Neural crest cell (in vitro differentiated cells): Measurements from ENCODE around the gene CAGE1. TPM values are rescaled to one million over a fixed set of nuclear protein-coding genes. Genes with fewer than 3 reads are reported as not detected.
A peak's percentile ranks its signal among the peaks of the same experiment; 100 is the strongest.

Experiments used
- DNase-seq: peaks from one replicate; pipeline ENCODE4 v3.0.0; 2021; ENCODE audit warnings: low read depth, mixed read lengths, low spot score
- H3K27ac Mint-ChIP-seq: one replicate; pipeline ENCODE4 v1.8.0; 2021; ENCODE audit warnings: mild to moderate bottlenecking, mixed read lengths; ENCODE audit not compliant: unreplicated experiment
- H3K27me3 Mint-ChIP-seq: 2 replicates; pipeline ENCODE4 v1.8.0; 2021; ENCODE audit warnings: low read depth, mild to moderate bottlenecking, mixed read lengths
- H3K36me3 Mint-ChIP-seq: 2 replicates; pipeline ENCODE4 v1.8.0; 2021; ENCODE audit warnings: low read depth, mild to moderate bottlenecking, mixed read lengths
- H3K4me1 Mint-ChIP-seq: 2 replicates; pipeline ENCODE4 v1.8.0; 2021; ENCODE audit warnings: mixed read lengths
- H3K4me3 Mint-ChIP-seq: one replicate; pipeline ENCODE4 v1.8.0; 2021; ENCODE audit warnings: mild to moderate bottlenecking, mixed read lengths
- H3K9me3 Mint-ChIP-seq: 2 replicates; pipeline ENCODE4 v1.8.0; 2021; ENCODE audit warnings: mixed read lengths
- total RNA-seq: library from RNA; stranded (reverse); gene quantifications from 2 replicates; pipeline ENCODE4 v1.2.1, GENCODE V29; 2021
- TF ChIP-seq, protein P1 (sequence below): fragments of 200-600 bp; sonication (generic); conservative IDR thresholded peaks from 2 replicates; pipeline ENCODE4 v1.5.0; 2021; ENCODE audit warnings: antibody characterized with exemption, mild to moderate bottlenecking

CAGE1 gene
- total RNA-seq, 1 donor from 2014 or later: 0.16 TPM

DNA sequence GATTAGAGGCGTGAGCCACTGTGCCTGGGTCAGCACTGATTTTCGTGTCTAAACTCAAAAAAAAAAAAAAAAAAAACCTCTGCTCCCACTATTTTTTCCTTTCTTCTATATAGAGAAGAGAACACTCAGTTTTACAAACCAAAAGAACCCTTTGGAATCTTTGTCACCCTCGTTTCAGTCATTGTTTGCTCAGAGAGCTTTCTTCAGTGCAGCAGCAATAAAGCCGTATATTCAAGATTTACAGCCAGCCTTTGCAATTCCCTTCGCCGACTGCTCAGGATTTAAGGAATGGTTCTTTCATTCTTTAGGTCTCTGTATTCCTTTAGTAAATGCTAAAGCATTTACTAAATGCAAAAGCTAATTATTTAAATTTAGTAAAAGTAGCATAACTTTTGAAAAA, 20.2 kb upstream of the CAGE1 start:
- H3K27ac Mint-ChIP-seq: no peak overlapping the region
- DNase-seq: no peak
- TF ChIP-seq, protein P1, sequence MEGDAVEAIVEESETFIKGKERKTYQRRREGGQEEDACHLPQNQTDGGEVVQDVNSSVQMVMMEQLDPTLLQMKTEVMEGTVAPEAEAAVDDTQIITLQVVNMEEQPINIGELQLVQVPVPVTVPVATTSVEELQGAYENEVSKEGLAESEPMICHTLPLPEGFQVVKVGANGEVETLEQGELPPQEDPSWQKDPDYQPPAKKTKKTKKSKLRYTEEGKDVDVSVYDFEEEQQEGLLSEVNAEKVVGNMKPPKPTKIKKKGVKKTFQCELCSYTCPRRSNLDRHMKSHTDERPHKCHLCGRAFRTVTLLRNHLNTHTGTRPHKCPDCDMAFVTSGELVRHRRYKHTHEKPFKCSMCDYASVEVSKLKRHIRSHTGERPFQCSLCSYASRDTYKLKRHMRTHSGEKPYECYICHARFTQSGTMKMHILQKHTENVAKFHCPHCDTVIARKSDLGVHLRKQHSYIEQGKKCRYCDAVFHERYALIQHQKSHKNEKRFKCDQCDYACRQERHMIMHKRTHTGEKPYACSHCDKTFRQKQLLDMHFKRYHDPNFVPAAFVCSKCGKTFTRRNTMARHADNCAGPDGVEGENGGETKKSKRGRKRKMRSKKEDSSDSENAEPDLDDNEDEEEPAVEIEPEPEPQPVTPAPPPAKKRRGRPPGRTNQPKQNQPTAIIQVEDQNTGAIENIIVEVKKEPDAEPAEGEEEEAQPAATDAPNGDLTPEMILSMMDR: no peak
- H3K9me3 Mint-ChIP-seq: no peaks in the 10 kb centered on the region
- H3K4me3 Mint-ChIP-seq: no peak overlapping the region
- H3K27me3 Mint-ChIP-seq: no peaks in the 10 kb centered on the region
- peaks cover 8% of the 10 kb centered on the region for H3K36me3 Mint-ChIP-seq
- no peaks in the 10 kb centered on the region for H3K4me1 Mint-ChIP-seq

DNA sequence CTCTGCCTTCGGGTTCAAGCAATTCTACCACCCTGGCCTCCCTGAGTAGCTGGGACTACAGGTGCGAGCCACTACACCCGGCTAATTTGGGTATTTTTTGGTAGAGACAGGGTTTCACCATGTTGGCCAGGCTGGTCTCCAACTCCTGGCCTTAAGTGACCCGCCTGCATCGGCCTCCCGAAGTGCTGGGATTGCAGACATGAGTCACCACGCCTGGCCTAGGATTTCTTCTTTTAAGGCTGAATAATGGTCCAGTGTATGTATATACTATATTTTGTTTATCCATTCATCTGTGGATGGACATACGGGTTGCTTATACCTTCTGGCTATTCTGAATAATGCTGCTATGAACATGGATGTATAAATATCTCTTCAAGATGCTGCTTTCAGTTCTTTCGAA, 17.2 kb upstream of the CAGE1 start:
- H3K36me3 Mint-ChIP-seq: peaks cover 12% of the 10 kb centered on the region
- H3K4me1 Mint-ChIP-seq: no peaks in the 10 kb centered on the region
- H3K27me3 Mint-ChIP-seq: no peaks in the 10 kb centered on the region

DNA sequence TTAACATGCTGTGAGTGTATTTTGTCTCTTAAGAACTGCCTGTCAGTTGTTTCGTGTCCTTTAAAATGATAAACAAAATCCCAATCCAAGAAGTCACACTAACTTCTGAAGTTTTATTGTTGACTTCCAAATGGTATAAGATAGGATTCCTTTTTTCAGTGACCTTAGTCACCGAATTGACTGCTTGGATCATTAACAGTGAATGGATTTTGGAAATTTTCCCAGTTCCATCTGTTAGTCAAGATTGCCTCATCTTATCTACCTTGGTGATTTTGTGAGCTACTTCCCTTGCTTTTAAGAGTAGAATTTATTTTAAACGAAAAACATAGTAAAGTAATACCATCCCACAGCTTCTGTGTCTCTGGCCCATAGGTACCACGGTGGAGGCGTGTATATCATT, 15.0 kb upstream of the CAGE1 start:
- Mint-ChIP-seq H3K27ac (no peak overlapping the region), H3K4me1 (no peaks in the 10 kb centered on the region), H3K27me3 (no peaks in the 10 kb centered on the region), H3K4me3 (no peak overlapping the region), H3K36me3 (peaks cover 14% of the 10 kb centered on the region), H3K9me3 (no peaks in the 10 kb centered on the region)
- TF ChIP-seq, protein P1: no peak
- no peak for DNase-seq

More for the DNA sequence above, 17.2 kb upstream of the CAGE1 start:
- Mint-ChIP-seq H3K9me3 (no peaks in the 10 kb centered on the region), H3K27ac (no peak overlapping the region), H3K4me3 (no peak overlapping the region)
- TF ChIP-seq, protein P1: no peak
- no peak for DNase-seq

DNA sequence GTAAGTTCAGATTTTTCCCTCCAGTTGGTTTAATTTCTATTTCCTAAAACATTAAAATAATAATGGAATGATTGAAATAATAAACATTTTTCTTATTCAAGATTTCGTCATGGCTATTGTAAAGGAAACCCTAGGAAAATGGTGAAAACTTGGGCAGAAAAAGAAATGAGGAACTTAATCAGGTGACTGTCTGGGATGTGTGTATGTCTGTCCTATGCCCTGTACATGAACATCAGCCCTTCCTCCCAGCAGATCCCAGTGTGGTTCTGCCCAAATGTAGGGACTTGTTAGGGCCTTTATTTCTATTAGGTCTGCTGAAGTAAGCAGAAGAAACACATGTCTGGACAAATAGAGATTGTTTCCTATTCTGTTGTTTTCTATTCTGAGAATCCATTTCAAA, 13.2 kb upstream of the CAGE1 start:
- DNase-seq: no peak
- Mint-ChIP-seq H3K4me1 (no peaks in the 10 kb centered on the region), H3K36me3 (peaks cover 14% of the 10 kb centered on the region), H3K27ac (no peak overlapping the region), H3K9me3 (no peaks in the 10 kb centered on the region), H3K27me3 (no peaks in the 10 kb centered on the region), H3K4me3 (no peak overlapping the region)
- TF ChIP-seq, protein P1: no peak

DNA sequence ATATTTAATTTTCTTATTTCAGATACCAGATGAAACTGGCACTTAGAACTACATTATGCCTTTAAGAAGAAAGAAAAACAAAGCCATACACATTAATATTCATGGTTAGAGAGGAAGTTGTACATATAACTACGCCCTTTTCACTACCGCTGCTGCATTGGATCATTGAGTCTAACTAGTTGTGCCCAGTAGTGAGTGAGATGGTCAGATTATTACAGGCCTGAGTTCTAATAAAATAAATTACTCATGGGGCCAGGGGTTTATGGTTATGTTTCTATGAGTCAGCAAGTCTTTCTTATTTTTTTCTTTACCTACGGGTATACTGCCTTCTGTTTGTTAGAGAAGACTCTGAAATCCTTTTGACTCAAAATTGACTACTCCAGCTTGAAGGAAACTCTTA, 11.5 kb upstream of the CAGE1 start:
- no peak for DNase-seq
- TF ChIP-seq, protein P1: no peak
- Mint-ChIP-seq H3K4me1 (no peaks in the 10 kb centered on the region), H3K27ac (no peak overlapping the region), H3K27me3 (no peaks in the 10 kb centered on the region), H3K4me3 (no peak overlapping the region), H3K36me3 (peaks cover 8% of the 10 kb centered on the region), H3K9me3 (no peaks in the 10 kb centered on the region)

DNA sequence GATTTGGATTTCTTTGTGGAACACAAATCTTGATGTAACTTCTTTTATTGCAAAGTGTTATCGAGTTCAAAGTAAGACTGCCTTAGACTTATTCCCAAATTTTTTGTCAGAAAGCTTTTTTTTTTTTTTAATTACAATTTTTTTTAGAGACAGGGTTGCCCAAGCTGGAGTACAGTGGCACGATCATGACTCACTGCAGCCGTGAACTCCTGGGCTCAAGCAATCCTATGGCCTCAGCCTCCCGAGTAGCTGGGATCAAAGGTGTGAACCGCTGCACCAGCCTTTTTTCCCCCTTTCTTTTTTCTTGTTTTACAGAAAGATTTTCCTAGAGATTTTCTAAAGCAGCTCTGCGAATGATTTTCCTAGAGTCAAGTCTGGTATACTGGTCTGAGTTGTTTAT, 2.9 kb upstream of the CAGE1 start:
- DNase-seq: no peak
- Mint-ChIP-seq H3K4me3 (peak overlapping the region; percentile 59), H3K27me3 (no peaks in the 10 kb centered on the region), H3K36me3 (peaks cover 5% of the 10 kb centered on the region), H3K27ac (no peak overlapping the region), H3K4me1 (peaks cover 41% of the 10 kb centered on the region), H3K9me3 (no peaks in the 10 kb centered on the region)
- TF ChIP-seq, protein P1: no peak
